Natural killer cell (primary cell): Measurements from ENCODE around the gene CALML5. TPM values are rescaled to one million over a fixed set of nuclear protein-coding genes. Genes with fewer than 3 reads are reported as not detected.

Experiments
- ATAC-seq, 3 donors: fragments of 150-1000 bp in 2 of 3; fragments of 200-7000 bp in 1 of 3; cut with Tn5 transposase; 1 replicate in 1 of 3; 2 replicates in 2 of 3; pipeline ENCODE4 v1.10.0; 2021; ENCODE audit warnings: mild to moderate bottlenecking in 2 of 3, moderate library complexity in 2 of 3
- DNase-seq, 2 donors: peaks; one replicate each; pipeline versions ENCODE4 v3.0.0 to v3.0.0-alpha.2; 2013 to 2021; ENCODE audit warnings: mixed read lengths in 1 of 2
- H3K27ac ChIP-seq: one replicate; pipeline ENCODE4 v1.5.1; 2013; ENCODE audit warnings: mild to moderate bottlenecking, low read length
- H3K27me3 ChIP-seq: one replicate; pipeline ENCODE4 v1.6.1; 2013; ENCODE audit warnings: low read length; ENCODE audit not compliant: control insufficient read depth, insufficient read depth
- H3K36me3 ChIP-seq: one replicate; pipeline ENCODE4 v1.6.1; 2013; ENCODE audit warnings: low read length; ENCODE audit not compliant: control insufficient read depth, insufficient read depth
- H3K4me1 ChIP-seq: one replicate; pipeline ENCODE4 v1.6.1; 2013; ENCODE audit warnings: low read length; ENCODE audit not compliant: control insufficient read depth, insufficient read depth
- H3K4me3 ChIP-seq: one replicate; pipeline ENCODE4 v1.5.1; 2013; ENCODE audit warnings: low read length
- H3K9me3 ChIP-seq: one replicate; pipeline ENCODE4 v1.6.1; 2013; ENCODE audit warnings: low read length; ENCODE audit not compliant: control insufficient read depth, insufficient read depth
- H3K27ac Mint-ChIP-seq, 2 donors: one replicate each; pipeline ENCODE4 v1.8.0; 2022; ENCODE audit warnings: mild to moderate bottlenecking in 2 of 2, mixed read lengths in 2 of 2, moderate library complexity in 1 of 2
- H3K27me3 Mint-ChIP-seq, 2 donors: one replicate each; pipeline ENCODE4 v1.8.0; 2022; ENCODE audit warnings: low read depth in 2 of 2, mixed read lengths in 2 of 2
- H3K36me3 Mint-ChIP-seq: one replicate; pipeline ENCODE4 v1.8.0; 2022; ENCODE audit warnings: mixed read lengths
- H3K4me1 Mint-ChIP-seq, 2 donors: one replicate each; pipeline ENCODE4 v1.8.0; 2022; ENCODE audit warnings: mixed read lengths in 2 of 2
- H3K4me3 Mint-ChIP-seq: one replicate; pipeline ENCODE4 v1.8.0; 2022; ENCODE audit warnings: mild to moderate bottlenecking, moderate library complexity, mixed read lengths
- H3K9me3 Mint-ChIP-seq, 2 donors: one replicate each; pipeline ENCODE4 v1.8.0; 2022; ENCODE audit warnings: mixed read lengths in 2 of 2
- WGBS: methylation state at CpG from one replicate; pipeline ENCODE4 v1.1.7; 2013; ENCODE audit warnings: missing lambda C conversion rate; ENCODE audit not compliant: insufficient coverage; 5-methylcytosine and 5-hydroxymethylcytosine counted together
- intact Hi-C: fragments of 100-400 bp; cut with micrococcal nuclease; formaldehyde crosslinking; loops from one replicate; pipeline ENCODE4 v1.14.2; 2022
- total RNA-seq, 4 donors: library from RNA; stranded (reverse); fragments of 120-200 nt in 1 of 4; gene quantifications; one replicate each; pipeline versions ENCODE4 v1.2.3 to v1.2.4, GENCODE V29; 2013 to 2022
- TF ChIP-seq, protein P1 (sequence below): fragments of 200-600 bp; IDR thresholded peaks from one replicate; pipeline ENCODE4 v1.8.0; 2022; ENCODE audit warnings: antibody characterized with exemption

Gene CALML5
- total RNA-seq, 3 donors from 2014 or later (not counting 1 experiment from before 2014, with no cell fraction given), result not detected

DNA sequence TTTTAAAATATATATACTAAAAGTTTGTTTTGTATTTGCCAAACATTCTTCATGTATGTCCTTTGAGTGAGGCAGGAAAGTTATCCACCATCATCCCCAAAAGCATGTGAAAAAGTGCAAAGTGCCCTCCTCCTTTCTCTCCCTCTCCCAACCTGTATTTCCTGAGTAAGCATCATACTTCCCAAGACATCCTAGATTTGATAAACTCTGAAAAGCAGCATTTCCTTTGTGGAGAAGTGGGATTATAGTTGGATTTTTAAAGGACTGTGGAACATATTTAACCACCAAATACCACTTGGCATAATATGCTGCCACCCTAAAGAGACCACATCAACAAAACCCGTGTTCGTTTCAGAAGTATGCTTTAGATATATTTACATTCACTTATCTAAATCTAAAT is 50.1 kb downstream of the CALML5 start:
- no peak overlapping the region for H3K27ac ChIP-seq
- intact Hi-C loops, result no loop called here
- WGBS, result no CpG with 5 or more reads among the region's 2 CpGs

More for the DNA sequence above, 50.1 kb downstream of the CALML5 start:
- no peaks in the 10 kb centered on the region for H3K27me3 Mint-ChIP-seq
- H3K36me3 ChIP-seq, result peaks cover 2% of the 10 kb centered on the region
- DNase-seq (no peak), ATAC-seq (no peak)
- H3K9me3 Mint-ChIP-seq, result no peaks in the 10 kb centered on the region
- H3K4me3 Mint-ChIP-seq, result no peak overlapping the region
- H3K36me3 Mint-ChIP-seq, result no peaks in the 10 kb centered on the region
- H3K4me1 ChIP-seq, result peaks cover 6% of the 10 kb centered on the region
- H3K27ac Mint-ChIP-seq, result no peak overlapping the region
- no peaks in the 10 kb centered on the region for H3K27me3 ChIP-seq
- H3K4me3 ChIP-seq, result no peak overlapping the region
- TF ChIP-seq, protein P1, sequence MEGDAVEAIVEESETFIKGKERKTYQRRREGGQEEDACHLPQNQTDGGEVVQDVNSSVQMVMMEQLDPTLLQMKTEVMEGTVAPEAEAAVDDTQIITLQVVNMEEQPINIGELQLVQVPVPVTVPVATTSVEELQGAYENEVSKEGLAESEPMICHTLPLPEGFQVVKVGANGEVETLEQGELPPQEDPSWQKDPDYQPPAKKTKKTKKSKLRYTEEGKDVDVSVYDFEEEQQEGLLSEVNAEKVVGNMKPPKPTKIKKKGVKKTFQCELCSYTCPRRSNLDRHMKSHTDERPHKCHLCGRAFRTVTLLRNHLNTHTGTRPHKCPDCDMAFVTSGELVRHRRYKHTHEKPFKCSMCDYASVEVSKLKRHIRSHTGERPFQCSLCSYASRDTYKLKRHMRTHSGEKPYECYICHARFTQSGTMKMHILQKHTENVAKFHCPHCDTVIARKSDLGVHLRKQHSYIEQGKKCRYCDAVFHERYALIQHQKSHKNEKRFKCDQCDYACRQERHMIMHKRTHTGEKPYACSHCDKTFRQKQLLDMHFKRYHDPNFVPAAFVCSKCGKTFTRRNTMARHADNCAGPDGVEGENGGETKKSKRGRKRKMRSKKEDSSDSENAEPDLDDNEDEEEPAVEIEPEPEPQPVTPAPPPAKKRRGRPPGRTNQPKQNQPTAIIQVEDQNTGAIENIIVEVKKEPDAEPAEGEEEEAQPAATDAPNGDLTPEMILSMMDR, result no peak
- H3K4me1 Mint-ChIP-seq, result peaks cover 17 to 18% of the 10 kb centered on the region in 2 donors
- no peaks in the 10 kb centered on the region for H3K9me3 ChIP-seq

Other genes with a start within 250 kb of the CALML5 start
- not detected for gene UCN3, start 134.6 kb downstream of the CALML5 start, total RNA-seq
- gene TUBAL3, start 94.7 kb downstream of the CALML5 start, total RNA-seq, result not detected
- 10 to 100 TPM; 10.4 to 17.9 (median 13.8) TPM for gene NET1, start 87.0 kb downstream of the CALML5 start, total RNA-seq
- not detected for gene CALML3, start 25.4 kb upstream of the CALML5 start, total RNA-seq
- gene ASB13, start 167.0 kb upstream of the CALML5 start, total RNA-seq, result 1 to 10 TPM in 2 of 3 donors, under 1 TPM in 1; 0.99 to 2.4 (median 1.4) TPM
- 10 to 100 TPM; 64.4 to 88.7 (median 66.4) TPM for gene TASOR2, start 185.3 kb upstream of the CALML5 start, total RNA-seq